HG02678 (cell line): ENCODE measurements around the gene CACNA2D3.

Experiments used
- ATAC-seq: cut with Tn5 transposase; IDR thresholded peaks from one replicate; pipeline ENCODE4 v1.9.1; 2021; ENCODE audit warnings: mild to moderate bottlenecking, moderate library complexity; ENCODE audit not compliant: unreplicated experiment

The CACNA2D3 gene

GRCh38 chr3:54764911-54765310 lies 642.6 kb downstream of the CACNA2D3 start:
- ATAC-seq, result no peak

DNA sequence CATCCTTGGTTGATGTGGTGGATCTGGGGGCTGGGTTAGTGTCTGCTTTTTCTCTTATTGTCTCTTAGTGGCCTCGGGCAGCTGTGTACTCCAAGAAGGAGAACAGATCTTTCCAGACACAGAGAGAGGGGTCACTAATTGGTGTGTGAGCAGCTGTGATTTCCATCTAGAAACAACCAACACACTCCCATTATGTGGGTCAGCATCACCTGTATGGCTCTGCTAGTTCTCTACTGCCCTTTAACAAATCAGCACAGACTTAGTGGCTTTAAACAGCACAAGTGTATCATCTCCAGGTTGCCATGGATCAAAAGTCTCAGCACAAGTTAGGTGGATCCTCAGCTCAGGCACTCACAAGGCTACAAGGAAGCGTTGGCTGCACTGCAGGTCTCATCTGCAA lies 648.7 kb downstream of the CACNA2D3 start:
- ATAC-seq, result no peak

- ATAC-seq, result no peak
These were observed 649.7 kb downstream of the CACNA2D3 start for GRCh38 chr3:54772051-54772450.

DNA sequence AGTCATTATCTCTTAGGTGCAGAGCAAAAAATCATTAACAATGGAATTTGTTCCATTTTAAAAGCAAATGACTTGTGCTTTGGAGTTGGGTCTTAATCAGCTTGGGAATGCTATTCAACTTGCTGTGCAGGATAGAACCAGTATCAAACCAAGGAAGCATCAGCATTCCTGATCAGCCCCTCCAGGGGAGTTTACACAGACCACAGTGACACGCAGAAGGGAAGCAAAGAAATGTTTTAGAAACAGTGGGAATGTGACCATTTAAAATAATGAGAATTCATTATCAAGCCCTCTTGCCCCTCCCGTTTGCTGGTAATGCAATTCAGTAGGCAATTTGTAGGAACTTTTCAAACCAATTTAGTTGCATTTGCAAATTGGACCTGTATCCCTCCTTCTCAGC lies 650.4 kb downstream of the CACNA2D3 start:
- ATAC-seq, result no peak

DNA sequence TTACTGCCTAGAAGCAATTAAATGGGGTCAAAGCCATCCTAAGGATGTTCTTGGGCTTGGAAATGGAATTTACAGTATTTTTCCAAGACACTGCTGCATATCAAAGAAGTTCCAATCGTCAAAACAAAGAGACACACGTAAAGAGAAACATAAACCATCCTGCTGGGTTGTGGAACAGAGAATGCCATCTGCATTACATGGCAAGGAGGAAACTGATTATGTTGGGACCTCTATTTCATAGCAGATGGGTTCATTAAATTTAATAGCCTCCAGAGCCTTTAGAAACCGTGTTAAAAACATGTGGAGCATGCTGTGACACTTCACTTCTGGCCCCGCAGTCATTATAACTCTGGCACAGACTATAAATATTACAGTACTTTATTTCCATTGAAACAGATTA lies 650.9 kb downstream of the CACNA2D3 start:
- no peak for ATAC-seq

DNA sequence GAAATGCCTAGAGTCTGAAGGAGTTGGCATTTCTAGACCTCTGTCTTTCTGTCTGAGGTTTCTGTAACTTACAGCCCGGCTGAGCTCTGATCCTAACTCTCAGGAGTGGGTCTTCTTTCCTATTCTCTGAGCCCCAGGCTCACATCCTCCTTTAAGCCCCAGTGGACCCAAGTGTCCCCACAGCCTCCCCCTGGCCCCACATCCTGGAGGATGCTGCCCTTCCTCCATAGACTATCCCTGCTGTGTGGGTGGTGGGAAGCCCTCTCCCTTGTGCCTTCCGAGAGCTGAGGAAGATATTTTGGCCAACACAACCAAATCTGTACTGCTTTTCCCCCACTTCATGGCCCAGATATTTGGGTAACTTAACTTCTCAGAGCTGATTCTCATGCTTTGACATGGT lies 654.2 kb downstream of the CACNA2D3 start:
- ATAC-seq, result no peak

DNA sequence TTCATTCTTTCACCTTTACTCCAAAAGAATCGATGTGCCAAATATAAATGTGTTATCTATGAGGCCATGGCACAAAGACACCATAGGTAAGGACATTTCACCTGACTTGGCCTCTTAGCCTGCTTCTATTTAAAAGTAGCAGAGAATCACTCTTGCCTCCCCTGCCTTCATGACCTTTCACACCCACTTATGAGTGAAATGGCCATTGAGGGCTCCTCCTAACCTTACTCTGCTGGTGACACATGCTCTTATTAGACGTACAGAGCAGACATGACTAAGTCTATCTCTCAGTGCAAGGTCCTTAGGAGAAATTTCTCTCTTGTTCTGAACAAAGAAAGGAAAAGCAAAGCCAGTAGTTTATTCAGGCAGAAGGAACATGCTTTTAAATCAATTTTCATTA lies 654.8 kb downstream of the CACNA2D3 start:
- ATAC-seq, result no peak

DNA sequence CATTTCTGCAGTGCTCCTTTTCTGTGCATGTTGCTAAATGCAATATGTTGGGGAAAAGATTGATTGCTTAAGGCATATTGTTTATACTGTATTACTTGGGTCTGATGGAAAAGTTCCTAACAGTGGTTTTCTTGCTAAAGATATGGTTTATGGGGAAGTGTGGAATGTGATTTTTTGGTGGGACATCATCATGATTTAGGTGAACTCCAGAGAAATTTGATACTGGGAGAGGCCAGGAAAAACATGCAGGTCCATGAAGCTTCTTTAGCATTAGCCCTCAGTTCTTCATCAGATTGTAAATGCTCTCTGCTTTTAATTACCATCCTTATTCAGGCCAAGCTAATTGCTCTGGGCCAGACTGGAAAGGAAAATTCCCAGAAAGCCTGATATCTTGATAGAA lies 658.0 kb downstream of the CACNA2D3 start:
- ATAC-seq, result no peak

DNA sequence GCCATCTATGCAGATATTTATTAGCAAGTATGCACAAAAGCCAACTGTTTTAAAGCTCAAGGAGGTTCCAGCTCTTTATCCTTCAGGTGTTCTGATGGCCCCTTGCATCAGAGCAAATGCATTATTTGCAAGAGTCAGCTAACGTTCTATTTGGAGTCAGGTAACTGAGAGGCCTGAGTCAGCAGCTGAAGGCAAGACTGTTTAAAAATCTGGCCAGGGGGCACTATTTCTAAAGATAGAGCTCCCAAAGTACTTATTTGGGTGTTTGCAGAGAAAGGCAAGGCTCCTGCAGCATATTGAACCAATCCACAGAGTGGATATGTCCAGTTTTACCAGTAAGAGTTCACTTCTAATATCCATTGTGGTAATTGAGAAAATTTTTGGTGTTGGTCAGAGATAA lies 659.4 kb downstream of the CACNA2D3 start:
- ATAC-seq, result no peak

GRCh38 chr3:54783611-54784010 lies 661.3 kb downstream of the CACNA2D3 start:
- no peak for ATAC-seq

- no peak for ATAC-seq
These were observed 661.7 kb downstream of the CACNA2D3 start for GRCh38 chr3:54784021-54784420.

DNA sequence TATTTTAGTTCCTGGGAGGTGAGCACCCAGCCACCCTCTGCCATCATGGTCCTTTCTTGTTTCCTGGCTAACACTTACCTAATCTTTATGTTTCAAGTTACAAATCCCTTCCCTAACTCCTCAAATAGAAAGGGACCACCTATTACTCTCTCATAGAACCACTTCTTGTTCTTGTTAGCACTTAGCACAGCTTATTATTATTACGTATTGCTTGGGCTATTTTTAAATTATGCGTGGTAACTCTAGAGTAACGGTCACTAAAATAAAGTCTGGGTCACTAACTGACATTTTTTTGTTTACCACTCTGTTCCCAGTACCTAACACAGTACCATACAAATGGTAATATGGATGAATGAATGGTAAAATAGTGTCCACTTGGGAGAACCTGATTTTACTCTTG lies 663.6 kb downstream of the CACNA2D3 start:
- no peak for ATAC-seq

DNA sequence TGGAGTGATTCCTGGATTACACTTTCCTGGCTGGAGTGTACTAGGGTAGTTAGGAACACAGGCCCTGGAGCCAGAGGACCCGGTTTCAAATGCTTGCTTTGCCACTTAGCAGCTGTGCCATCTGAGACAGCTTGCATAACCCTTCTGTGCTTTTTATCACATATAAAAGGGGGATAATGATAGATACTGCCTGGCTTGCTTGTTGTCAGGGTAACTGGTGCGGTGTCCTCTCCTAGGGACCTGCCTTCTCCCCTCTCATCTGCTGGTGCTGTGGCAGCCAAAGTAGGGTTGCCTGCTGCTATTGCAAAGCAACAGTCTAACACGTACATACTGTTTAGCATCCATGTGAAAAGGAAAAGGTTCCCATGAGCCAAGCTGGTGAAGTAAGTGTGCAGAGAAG lies 667.7 kb downstream of the CACNA2D3 start:
- ATAC-seq, result no peak

DNA sequence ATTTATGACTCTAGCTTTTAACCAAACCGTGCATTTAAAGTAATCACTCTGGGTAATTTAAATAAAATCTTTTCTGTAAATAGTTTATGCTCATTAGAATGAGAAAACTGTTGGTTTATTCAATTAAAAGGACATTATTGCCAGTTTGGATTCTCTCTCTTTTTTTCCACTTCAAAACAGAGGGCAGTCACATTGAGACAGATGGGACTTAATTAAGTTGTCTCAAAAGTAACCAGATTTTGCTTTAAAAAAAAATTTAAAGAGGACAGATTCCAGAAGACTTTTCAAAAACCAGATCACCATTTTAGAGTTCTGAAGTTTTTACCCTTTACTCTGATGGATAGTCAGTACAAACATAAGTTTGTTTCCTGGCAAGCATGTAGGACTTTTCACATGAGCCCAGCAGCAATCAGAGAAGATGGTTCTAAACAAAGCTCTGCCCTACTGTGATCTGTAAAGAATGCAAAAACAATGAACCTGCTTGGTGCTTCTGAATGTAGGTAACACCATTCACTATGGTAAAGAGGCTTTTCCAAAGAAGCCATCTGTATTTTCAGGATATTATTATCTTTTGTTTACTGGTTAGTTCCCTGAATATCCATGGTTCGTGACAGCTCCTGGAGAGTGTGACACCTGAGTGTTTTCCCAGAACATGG lies 669.3 kb downstream of the CACNA2D3 start:
- no peak for ATAC-seq

GRCh38 chr3:54792584-54792983 lies 670.2 kb downstream of the CACNA2D3 start:
- ATAC-seq, result no peak

- ATAC-seq, result no peak
These were observed 670.8 kb downstream of the CACNA2D3 start for GRCh38 chr3:54793171-54793570.

DNA sequence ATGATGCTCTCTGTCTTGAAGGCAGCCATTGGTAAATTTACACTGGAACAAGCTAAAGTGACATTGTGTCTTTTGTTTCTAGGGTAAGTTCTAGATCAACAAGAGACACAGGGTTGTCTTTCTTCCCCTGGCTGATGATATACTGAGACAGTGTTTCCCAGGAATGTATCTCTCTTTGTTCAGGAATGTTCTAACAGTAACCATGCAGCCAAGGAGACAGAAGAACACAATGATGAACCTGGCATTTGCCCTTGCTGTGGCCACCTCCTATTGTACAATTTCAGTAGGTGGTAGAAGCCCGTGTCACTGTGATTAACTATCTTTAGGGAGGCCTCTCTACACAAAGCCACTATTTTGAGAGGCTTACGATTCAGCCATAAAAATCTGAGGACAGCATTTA lies 674.8 kb downstream of the CACNA2D3 start:
- ATAC-seq, result no peak

- ATAC-seq, result no peak
These were observed 678.1 kb downstream of the CACNA2D3 start for GRCh38 chr3:54800478-54800877.

GRCh38 chr3:54801977-54802376 lies 679.6 kb downstream of the CACNA2D3 start:
- ATAC-seq, result no peak

- ATAC-seq, result no peak
These were observed 688.0 kb downstream of the CACNA2D3 start for GRCh38 chr3:54810401-54810800.

DNA sequence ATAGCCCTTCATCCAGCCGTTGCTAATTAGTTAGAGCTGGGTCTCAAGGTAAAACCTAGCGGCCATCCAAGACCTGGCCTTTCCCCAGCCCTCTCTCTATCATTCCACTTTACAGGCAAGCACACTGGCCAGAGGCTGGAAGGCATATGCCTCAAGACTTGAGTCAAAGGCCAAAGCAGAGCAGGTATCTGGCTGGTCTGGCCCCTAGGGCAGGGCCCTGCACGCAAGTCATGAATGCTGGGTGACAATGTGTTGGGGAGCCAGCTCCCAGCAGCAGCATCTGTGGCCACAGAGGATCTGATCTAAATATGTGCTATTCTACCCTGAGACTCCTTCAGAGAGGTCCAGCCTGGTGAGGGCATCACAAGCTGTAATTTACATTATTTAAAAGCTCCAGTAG lies 691.9 kb downstream of the CACNA2D3 start:
- no peak for ATAC-seq

DNA sequence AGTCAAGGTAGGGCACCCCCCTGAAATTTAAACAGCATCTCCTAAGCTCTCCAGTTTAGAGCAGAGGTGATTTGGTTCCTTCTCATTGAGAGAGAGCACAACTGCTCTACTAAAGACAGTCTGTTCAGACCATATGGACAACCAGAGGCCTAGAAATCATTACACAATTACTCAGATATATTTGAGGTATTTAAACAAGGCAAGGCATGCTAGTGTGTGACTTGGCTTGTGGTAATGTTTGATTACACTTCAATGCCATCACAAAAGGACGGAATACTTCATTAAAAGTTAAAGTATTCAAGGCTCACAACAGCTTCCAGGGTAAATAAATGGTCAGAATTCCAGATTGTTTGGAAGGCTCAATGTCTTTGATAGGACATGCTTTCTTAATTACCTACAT lies 695.3 kb downstream of the CACNA2D3 start:
- ATAC-seq, result no peak

DNA sequence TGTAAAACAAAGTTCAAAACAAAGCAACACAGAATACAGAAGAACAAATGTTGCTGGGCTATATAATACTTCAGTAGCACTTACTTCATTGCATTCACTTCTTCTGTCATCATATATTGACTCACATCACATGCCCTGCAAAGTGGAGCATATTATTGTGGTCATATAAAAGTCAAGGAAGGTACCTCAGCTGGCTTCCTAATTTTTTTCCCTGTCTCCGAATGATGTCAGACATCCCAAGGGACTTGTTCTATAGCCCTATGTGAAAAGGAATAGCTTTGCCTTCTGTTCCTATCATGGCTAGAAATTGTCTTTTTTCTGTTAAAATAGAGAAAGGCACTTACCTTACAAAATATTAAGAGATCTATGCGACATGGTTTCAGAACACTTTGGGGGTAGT lies 696.1 kb downstream of the CACNA2D3 start:
- no peak for ATAC-seq
